T47D (cell line): ENCODE measurements around the gene RNF149.
"Not testable (repeated sequence)": the region's sequence is repeated elsewhere in the genome, so short reads cannot be mapped to it uniquely, and the experiment has no call there.

ENCODE experiments used
- DNase-seq, 2 experiments: peaks; one replicate each; pipeline versions ENCODE4 v3.0.0 to v3.0.0-alpha.2; 2011 to 2012; ENCODE audit warnings: low read depth in 1 of 2, low spot score in 1 of 2
- JUND ChIP-seq: IDR thresholded peaks from 2 replicates; pipeline ENCODE4 v1.6.1; 2012; ENCODE audit warnings: low read depth
- in situ Hi-C: cut with HindIII; loops from 2 replicates; pipeline ENCODE4 v1.10.0; 2016; ENCODE audit warnings: low sequenced_read_pairs, low pct_unique_long_range_greater_than_20kb

Gene RNF149

DNA sequence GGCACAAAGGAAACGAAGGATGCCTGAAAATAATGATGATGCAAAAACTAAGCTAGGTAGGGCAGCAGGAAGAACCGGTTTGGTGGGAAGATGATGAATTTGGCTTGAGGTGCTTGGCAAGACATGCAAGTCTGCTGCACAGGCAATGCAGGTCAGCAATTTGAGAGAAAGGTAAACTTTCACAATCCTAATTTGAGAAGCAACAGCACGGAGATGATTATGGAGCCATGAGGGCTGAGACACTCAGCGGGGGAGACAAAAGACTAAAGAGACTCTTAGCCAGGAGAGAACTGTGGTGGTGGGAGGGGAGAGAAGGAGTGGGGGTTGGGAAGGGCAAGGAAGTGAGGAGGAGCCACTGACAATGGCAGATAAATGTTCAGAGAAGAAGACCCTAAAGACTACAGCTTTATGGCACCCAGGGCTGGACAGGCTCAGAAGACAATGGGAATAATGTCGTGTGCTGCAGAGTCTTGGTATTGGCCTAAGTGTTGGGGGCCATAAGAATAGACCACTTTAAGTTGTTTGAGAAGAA lies 19.4 kb upstream of the RNF149 start:
- peak; percentile 81 for TF ChIP-seq JUND
- in situ Hi-C loops: no loop called here
- peak; percentile 13 to 95 for DNase-seq

DNA sequence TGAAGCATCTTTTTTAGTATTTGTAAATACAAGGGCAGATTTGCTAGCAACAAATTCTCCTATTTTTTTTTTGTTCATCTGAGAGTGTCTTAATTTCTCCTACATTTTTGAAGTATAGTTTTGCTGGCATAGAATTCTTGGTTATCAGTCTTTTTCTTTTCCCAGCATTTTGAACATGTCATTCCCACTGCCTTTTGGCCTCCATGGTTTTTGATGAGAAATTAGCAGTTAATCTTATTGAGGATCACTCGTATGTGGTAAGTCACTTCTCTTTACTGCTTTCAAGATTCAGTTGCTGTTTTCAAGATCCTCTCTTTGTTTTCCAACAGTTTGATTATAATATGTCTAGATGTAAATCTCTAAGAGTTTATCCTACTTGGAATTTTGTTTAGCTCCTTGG lies 16.9 kb upstream of the RNF149 start:
- DNase-seq: no peak
- in situ Hi-C loops: no loop called here
- TF ChIP-seq JUND: no peak

DNA sequence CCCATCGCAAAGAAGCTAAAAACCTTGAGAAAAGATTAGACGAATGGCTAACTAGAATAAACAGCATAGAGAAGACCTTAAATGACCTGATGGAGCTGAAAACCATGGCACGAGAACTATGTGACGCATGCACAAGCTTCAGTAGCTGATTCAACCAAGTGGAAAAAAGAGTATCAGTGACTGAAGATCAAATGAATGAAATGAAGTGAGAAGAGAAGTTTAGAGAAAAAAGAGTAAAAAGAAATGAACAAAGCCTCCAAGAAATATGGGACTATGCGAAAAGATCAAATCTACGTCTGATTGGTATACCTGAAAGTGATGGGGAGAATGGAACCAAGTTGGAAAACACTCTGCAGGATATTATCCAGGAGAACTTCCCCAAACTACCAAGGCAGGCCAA lies 8.1 kb upstream of the RNF149 start:
- DNase-seq, in situ Hi-C loops: not testable (repeated sequence)

DNA sequence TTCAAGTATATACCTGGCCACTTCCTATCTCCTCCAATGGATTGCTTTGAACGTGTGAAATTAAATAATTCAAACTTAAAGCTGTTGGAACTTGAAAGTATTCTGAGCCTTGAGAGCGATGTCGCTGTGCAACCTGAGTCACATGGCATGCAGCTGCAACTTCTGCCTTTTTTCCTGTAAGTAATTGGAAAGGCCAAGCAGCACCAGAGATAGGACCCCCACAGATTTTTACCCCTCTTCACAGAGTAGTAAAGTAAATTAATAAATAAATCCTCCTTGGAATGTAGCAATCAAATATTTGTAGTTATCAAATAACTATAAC lies 3.2 kb upstream of the RNF149 start:
- no peak for TF ChIP-seq JUND
- in situ Hi-C loops: no loop called here
- no peak for DNase-seq

DNA sequence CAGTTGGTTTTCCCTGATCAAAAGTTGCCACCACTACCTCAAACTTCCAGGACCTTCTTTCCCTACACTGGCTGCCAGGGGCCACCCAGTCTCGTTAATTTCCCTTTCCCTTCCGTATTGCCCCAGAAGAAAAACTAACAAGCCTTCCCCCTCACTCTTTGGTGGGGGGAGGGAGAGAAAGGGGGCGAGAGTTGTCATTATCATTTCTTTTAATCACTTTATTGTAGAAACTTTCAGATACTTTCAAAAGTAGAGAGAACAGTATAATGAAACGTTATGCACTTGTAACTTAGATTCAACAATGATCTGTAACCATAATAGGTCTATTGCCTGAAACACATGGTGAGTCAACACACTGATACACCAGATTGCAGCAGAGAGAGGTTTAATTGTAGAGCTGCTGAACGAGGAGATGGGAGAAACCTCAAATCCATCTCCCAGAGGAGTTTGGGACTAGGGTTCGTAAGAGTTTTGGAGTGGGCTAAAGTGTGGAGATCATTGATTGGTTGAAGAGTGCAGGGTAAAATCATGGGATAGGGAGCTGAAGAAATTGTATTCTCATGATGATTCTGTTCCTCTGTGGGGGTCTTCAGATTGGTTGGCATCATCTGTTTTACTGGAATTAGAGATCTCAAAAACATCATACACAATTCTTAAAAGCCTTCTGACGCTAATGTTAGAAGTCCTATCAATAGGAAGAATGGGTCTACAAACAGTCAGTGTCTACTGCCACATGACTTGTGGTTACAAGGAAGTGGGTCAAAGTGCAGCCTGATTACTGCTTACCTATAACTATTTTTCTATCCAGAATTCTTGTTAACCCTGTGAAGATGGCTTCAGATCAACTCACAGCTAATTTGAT lies 2.6 kb upstream of the RNF149 start:
- TF ChIP-seq JUND: no peak
- no peak for DNase-seq
- in situ Hi-C loops: no loop called here

DNA sequence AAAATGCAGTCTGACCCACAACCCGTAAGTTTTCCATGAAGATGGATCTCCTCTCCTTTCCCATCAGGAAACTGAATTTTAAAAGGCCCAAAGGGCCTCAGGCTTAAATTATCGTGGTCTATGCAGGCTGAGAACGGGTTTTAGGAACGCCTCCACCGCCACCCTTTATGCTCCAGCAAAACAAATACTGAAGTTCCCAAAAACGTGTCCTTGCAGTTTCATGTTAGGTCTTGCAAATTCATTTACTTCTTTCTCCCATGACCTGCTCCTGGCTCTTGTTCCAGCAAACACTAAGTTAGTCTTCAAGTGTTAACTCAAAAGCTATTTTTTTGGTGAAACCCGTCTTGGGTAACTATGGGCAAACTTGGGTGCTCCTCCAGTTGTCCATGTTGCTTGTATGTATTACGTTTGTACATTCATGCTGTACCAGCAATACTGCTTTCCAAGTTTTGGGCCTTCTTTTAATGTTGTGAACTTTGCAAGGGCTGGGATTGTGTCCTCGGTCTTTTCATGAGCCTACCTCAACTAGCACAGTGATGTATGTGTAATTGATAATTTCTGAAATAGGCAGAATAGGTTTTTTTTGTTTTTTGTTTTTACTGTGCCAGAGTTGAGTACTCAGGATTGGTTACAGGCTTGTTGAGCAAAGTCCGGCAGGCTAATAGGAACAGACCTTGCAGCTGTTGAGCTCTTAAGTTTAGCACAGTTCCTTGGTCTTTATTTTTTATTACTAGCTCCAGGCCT lies 1.8 kb upstream of the RNF149 start:
- TF ChIP-seq JUND: no peak
- in situ Hi-C loops: no loop called here

DNA sequence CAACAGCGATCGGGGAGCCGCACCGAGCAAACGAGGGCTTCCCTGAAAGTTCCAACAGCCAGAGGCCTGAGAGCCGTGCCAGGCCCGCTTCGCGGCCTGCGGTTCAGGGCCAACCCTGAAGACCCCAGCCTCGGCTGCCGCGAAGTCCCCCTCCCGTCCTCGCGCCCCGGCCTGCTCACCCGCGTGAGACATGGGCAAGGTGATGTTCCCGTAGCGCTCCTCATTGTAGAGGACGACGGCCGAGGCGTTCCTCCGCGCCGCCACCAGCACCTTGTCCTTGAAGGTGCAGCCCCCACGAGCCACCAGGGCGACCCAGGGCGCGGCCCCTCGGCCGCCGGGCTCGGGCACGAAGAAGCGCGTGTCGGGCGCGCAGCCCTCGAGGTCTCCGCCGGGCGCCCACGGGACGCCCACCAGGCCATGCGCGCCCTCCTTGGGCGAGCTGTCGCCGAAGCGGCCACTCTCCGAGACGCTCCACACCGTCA lies 510 bp downstream of the RNF149 start:
- TF ChIP-seq JUND: no peak
- in situ Hi-C loops: no loop called here
- DNase-seq: peak in 1 of 2 experiments; percentile 9

More for the DNA sequence above, 1.8 kb upstream of the RNF149 start:
- no peak for DNase-seq

DNA sequence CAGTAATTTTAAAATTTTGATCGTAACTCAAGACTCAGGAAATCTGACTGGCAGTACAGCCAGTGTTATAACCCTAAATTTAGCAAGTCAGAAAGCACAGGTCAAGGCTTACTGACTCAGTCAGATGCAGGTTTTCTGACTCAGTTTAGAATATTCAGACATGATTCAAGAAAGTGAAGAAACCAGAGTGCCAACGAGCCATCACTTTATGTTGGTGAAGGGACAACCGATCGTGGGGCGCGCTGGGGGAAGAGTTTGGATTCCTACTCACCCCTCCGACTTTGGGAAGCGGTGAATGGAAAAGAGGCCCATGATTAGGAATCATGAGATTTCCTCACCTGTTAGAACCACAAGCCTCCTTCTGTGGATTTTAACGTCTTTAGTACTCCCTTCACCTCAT lies 998 bp downstream of the RNF149 start:
- DNase-seq: no peak
- in situ Hi-C loops: no loop called here
- TF ChIP-seq JUND: no peak

DNA sequence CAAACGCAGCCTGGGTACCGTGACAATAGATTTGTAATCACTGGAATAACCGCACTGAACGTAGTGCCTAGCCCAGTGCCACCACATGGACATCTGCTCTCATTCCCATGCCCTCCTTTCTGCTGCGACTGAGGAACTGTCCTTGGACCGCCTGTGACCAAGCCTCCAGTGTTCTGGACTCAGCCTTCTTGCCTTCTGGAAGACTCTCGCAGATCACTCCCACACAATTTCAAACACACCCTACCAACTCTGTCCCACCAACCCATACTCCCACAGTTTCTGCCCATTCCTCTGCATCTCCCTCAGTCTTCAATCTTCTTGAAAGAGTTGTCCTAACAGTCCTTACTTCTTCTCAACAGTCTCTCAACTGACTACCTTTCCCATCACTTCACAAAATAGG lies 2.1 kb downstream of the RNF149 start:
- DNase-seq: no peak
- in situ Hi-C loops: no loop called here
- TF ChIP-seq JUND: no peak

DNA sequence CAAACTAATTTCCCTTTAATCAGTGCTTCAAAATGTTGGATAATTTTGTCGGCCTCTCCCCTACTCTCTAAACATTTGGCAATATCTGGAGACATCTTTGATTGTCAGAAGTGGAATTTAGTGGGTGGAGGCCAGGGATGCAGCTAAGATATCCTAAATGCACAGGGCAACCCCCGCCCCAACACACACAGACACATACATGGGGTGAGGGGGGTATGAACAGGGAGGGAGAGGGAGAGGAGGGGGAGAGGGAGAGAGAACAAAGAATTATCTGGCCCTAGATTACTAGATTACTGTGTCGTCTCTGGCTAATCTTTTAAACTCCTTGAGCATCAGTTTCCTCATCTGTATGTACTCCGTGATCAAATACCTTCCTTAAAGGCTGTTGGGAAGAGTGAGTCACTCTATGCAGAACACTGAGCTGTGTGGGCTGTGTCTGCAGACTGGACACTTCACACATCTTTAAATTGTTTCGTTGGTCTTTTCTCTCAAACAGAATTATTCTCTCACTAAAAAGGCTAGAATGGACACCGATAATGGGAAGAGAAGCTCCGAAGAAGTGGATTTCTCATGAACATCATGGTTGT lies 2.9 kb downstream of the RNF149 start:
- DNase-seq: no peak
- no peak for TF ChIP-seq JUND
- in situ Hi-C loops: no loop called here

DNA sequence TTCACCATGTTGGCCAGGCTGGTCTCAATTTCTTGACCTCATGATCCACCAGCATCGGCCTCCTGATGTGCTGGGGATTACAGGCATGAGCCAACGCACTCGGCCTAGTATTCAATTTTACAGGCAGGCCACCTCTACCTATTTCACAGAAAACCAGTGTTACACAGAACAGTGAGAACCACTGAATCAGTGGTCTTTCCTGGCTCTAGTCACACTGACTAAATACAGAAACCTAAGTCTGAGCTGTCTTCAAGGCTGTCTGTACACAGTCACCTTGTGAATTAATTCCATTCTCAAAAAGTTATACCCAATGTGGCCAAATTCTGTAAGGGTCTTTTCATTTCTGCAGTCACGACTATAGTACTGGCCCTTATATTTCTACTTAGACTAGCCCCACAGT lies 3.5 kb downstream of the RNF149 start:
- no peak for TF ChIP-seq JUND
- no peak for DNase-seq
- in situ Hi-C loops: no loop called here

DNA sequence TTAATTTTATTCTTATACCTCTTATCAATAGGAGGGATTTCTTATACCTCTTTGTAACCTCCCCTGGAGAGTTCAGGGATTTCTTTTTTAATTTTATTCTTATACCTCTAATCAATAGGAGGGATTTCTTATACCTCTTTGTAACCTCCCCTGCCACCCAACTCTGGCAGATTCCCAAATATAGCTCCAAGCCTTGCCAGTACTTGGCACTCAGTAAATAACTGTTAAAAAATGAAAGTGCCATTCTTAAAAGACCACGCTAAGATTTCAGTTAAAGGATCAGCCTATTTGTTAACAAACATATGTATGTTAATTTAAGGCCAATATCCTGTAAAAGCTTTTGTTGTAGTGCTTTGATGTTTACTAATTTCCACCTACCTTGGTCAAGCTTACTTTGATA lies 4.8 kb downstream of the RNF149 start:
- in situ Hi-C loops: no loop called here
- no peak for DNase-seq
- TF ChIP-seq JUND: no peak

DNA sequence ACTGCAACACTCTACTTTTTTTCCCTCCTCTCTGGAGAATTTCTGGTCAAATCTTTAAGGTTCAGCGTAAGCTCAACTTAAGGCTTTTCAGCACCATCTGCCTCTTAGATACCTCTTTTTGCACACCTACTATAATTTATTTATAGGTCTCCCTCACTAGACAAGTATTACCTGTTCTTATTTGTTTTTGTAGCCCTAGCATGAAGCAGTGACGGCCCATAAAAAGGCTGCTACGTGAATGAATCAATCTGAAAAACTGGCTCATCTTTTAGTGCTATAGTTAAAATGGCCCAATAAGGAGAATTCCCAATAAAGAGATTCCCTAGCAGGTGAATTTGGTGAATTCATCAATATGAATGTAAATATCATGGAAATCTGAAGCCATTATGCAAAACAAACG lies 6.5 kb downstream of the RNF149 start:
- in situ Hi-C loops: no loop called here
- no peak for TF ChIP-seq JUND
- DNase-seq: peak in 1 of 2 experiments; percentile 55
